ENCODE data around the gene SEC31A. TPM values are rescaled to one million over a fixed set of nuclear protein-coding genes. Genes with fewer than 3 reads are reported as not detected.

The SEC31A gene
- total and polyA plus RNA-seq, 9 donors: 142 to 388 (median 287) TPM

- no peak overlapping the region for H3K4me3 ChIP-seq
- H3K27ac ChIP-seq: no peak overlapping the region
- H3K36me3 ChIP-seq: no peaks in the 10 kb centered on the region
- DNase-seq: no peak
- TF ChIP-seq POLR2A (IDR thresholded peaks at IDR 0.05): no peak
- TF ChIP-seq CTCF (IDR thresholded peaks at IDR 0.05): no peak
- no peak for TF ChIP-seq EP300 (IDR thresholded peaks at IDR 0.05)
- no peaks in the 10 kb centered on the region for H3K9me3 ChIP-seq
- intact Hi-C loops (cut with DNase I): no loop called here
- H3K27me3 ChIP-seq: no peaks in the 10 kb centered on the region
- H3K4me1 ChIP-seq (ENCODE audit: insufficient read depth): no peaks in the 10 kb centered on the region
- 90 to 95% (median 90%) methylated on average over 2 of the region's 2 CpGs for WGBS, 3 donors
These were observed 39.6 kb downstream of the SEC31A start for GRCh38 chr4:82851318-82851717.

GRCh38 chr4:82850684-82851083 is 40.3 kb downstream of the SEC31A start:
- no peak overlapping the region for H3K27ac ChIP-seq
- H3K9me3 ChIP-seq: no peaks in the 10 kb centered on the region
- DNase-seq: no peak
- H3K27me3 ChIP-seq: no peaks in the 10 kb centered on the region
- no peak overlapping the region for H3K4me3 ChIP-seq
- H3K4me1 ChIP-seq (ENCODE audit: insufficient read depth): no peaks in the 10 kb centered on the region
- TF ChIP-seq POLR2A (IDR thresholded peaks at IDR 0.05): no peak
- TF ChIP-seq EP300 (IDR thresholded peaks at IDR 0.05): no peak
- no peak for TF ChIP-seq CTCF (IDR thresholded peaks at IDR 0.05)
- intact Hi-C loops (cut with DNase I): no loop called here
- no peaks in the 10 kb centered on the region for H3K36me3 ChIP-seq

- 84 to 90% (median 88%) methylated on average over 3 of the region's 3 CpGs for WGBS, 3 donors
- Histone ChIP-seq H3K9me3 (no peaks in the 10 kb centered on the region), H3K36me3 (no peaks in the 10 kb centered on the region), H3K4me1 (ENCODE audit: insufficient read depth) (no peaks in the 10 kb centered on the region), H3K27ac (no peak overlapping the region), H3K4me3 (no peak overlapping the region), H3K27me3 (no peaks in the 10 kb centered on the region)
- no peak for DNase-seq
- intact Hi-C loops (cut with DNase I): no loop called here
- TF ChIP-seq EP300 (IDR thresholded peaks at IDR 0.05) (no peak), CTCF (IDR thresholded peaks at IDR 0.05) (no peak), POLR2A (IDR thresholded peaks at IDR 0.05) (no peak)
These were observed 42.2 kb downstream of the SEC31A start for GRCh38 chr4:82848706-82849105.

DNA sequence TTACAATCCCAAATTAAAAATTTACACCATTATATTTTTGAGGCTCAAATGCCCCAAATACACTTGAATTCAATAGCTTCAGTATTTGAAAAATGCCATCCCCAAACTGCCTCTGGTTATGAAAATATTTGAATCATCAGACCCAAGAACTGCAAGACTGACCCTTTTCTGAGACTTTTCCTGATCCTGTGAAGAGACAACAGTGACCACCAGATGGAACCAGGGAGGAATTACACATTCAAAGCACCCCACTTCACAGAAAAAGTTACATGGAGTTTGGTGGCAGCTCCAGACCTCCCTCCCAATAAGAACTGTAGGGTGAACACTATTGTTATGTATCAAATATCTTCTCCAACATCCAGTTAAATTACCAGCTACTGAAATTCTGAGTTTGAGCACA is 48.4 kb downstream of the SEC31A start:
- H3K9me3 ChIP-seq: no peaks in the 10 kb centered on the region
- intact Hi-C loops (cut with DNase I): no loop called here
- no peak overlapping the region for H3K27ac ChIP-seq
- no peak overlapping the region for H3K4me3 ChIP-seq
- no peaks in the 10 kb centered on the region for H3K27me3 ChIP-seq
- TF ChIP-seq CTCF (IDR thresholded peaks at IDR 0.05) (peak in 1 of 3 donors; percentile 24), POLR2A (IDR thresholded peaks at IDR 0.05) (no peak)
- no peaks in the 10 kb centered on the region for H3K36me3 ChIP-seq
- H3K4me1 ChIP-seq (ENCODE audit: insufficient read depth): peaks cover 1% of the 10 kb centered on the region
- no peak for DNase-seq

- peak overlapping the region; percentile 17 to 36 for H3K27ac ChIP-seq
- intact Hi-C loops (cut with DNase I): no loop called here
- H3K27me3 ChIP-seq: no peaks in the 10 kb centered on the region
- H3K9me3 ChIP-seq: no peaks in the 10 kb centered on the region
- no peak for DNase-seq
- H3K36me3 ChIP-seq: no peaks in the 10 kb centered on the region
- WGBS, 3 donors: 6 to 21% (median 15%) methylated on average over 1 of the region's 1 CpG
- H3K4me3 ChIP-seq: no peak overlapping the region
- TF ChIP-seq POLR2A (IDR thresholded peaks at IDR 0.05) (no peak), CTCF (IDR thresholded peaks at IDR 0.05) (no peak), EP300 (IDR thresholded peaks at IDR 0.05) (no peak)
- H3K4me1 ChIP-seq (ENCODE audit: insufficient read depth): peaks cover 4% of the 10 kb centered on the region
These were observed 51.3 kb downstream of the SEC31A start for GRCh38 chr4:82839624-82840023.
